Panc1 (cell line): ENCODE measurements around the gene GPR32. TPM values are rescaled to one million over a fixed set of nuclear protein-coding genes. Genes with fewer than 3 reads are reported as not detected.
"Not testable (repeated sequence)": the region's sequence is repeated elsewhere in the genome, so short reads cannot be mapped to it uniquely, and the experiment has no call there.

Experiments used
- ATAC-seq: fragments of 200-7000 bp; cut with Tn5 transposase; 2 replicates; pipeline ENCODE4 v1.9.1; 2020; ENCODE audit warnings: mild to moderate bottlenecking, moderate library complexity
- BruUV-seq: library from RNA; stranded (reverse); fragments of 400-500 nt; replicated peaks from 2 replicates; lab custom pipeline; 2021; lab: Mats Ljungman, UMichigan
- CTCF ChIA-PET: fragments of 300-600 bp; sonication (Branson Sonifier 250); formaldehyde crosslinking; loops from one replicate; lab custom pipeline; 2022; ENCODE audit warnings: antibody characterized with exemption; lab: Charles Lee
- POLR2A ChIA-PET: fragments of 300-600 bp; sonication (Branson Sonifier 250); formaldehyde crosslinking; loops from one replicate; lab custom pipeline; 2022; ENCODE audit warnings: antibody characterized with exemption; lab: Charles Lee
- DNase-seq: peaks from one replicate; pipeline ENCODE4 v3.0.0-alpha.2; 2010; ENCODE audit warnings: low read depth, low spot score
- H3K27ac ChIP-seq: 2 replicates; pipeline ENCODE4 v1.5.1; 2011; ENCODE audit warnings: mild to moderate bottlenecking, low read length, inconsistent platforms
- H3K27me3 ChIP-seq: fragments of 200-500 bp; sonication (Bioruptor generic); 2 replicates; pipeline ENCODE4 v1.6.0; 2014; ENCODE audit warnings: low read length, inconsistent platforms; ENCODE audit not compliant: control insufficient read depth, insufficient read depth
- H3K36me3 ChIP-seq: fragments of 200-500 bp; sonication (Bioruptor generic); 2 replicates; pipeline ENCODE4 v1.5.1; 2014; ENCODE audit warnings: inconsistent platforms, mild to moderate bottlenecking, low read length, moderate library complexity; ENCODE audit not compliant: control insufficient read depth, insufficient read depth
- H3K4me1 ChIP-seq: 2 replicates; pipeline ENCODE4 v1.5.1; 2011; ENCODE audit warnings: inconsistent platforms, mild to moderate bottlenecking, low read length, moderate library complexity; ENCODE audit not compliant: control insufficient read depth, insufficient read depth
- H3K4me3 ChIP-seq, 2 experiments: 2 replicates each; pipeline ENCODE4 v1.5.1; 2011 to 2012; ENCODE audit warnings: low read depth in 2 of 2, low read length in 2 of 2, mild to moderate bottlenecking in 2 of 2, inconsistent platforms in 1 of 2, moderate library complexity in 1 of 2
- H3K9me3 ChIP-seq: fragments of 200-500 bp; sonication (Bioruptor generic); 2 replicates; pipeline ENCODE4 v1.5.1; 2014; ENCODE audit warnings: low read depth, mild to moderate bottlenecking, inconsistent platforms, low read length, moderate library complexity; ENCODE audit not compliant: control insufficient read depth, insufficient read depth
- POLR2AphosphoS5 ChIP-seq: IDR thresholded peaks from 2 replicates; pipeline ENCODE4 v1.6.1; 2012; ENCODE audit warnings: mild to moderate bottlenecking, low read depth, low read length, moderate library complexity
- REST ChIP-seq, 2 experiments: IDR thresholded peaks; 2 replicates each; pipeline ENCODE4 v1.6.1; 2011 to 2012; ENCODE audit warnings: low read depth in 2 of 2, control low read depth in 1 of 2, low read length in 1 of 2, mild to moderate bottlenecking in 1 of 2, moderate library complexity in 1 of 2; ENCODE audit not compliant: insufficient read depth in 1 of 2
- SIN3A ChIP-seq: IDR thresholded peaks from 2 replicates; pipeline ENCODE4 v1.6.1; 2012; ENCODE audit warnings: low read depth, mild to moderate bottlenecking, low read length, moderate library complexity, borderline replicate concordance; ENCODE audit not compliant: insufficient read depth
- TCF7L2 ChIP-seq: IDR thresholded peaks from 2 replicates; pipeline ENCODE4 v1.6.1; 2011; ENCODE audit warnings: mild to moderate bottlenecking, low read depth, low read length, inconsistent platforms
- in situ Hi-C: cut with HindIII; loops from 2 replicates; pipeline ENCODE4 v1.10.0; 2016; ENCODE audit warnings: low sequenced_read_pairs, low pct_unique_long_range_greater_than_20kb
- intact Hi-C: fragments of 100-400 bp; cut with micrococcal nuclease; formaldehyde crosslinking; loops from one replicate; pipeline ENCODE4 v1.10.0; 2022; ENCODE audit not compliant: unreplicated experiment
- total RNA-seq: library from RNA; stranded (reverse); gene quantifications from one replicate; pipeline ENCODE4 v1.2.1, GENCODE V29; 2021; ENCODE audit not compliant: unreplicated experiment
- TF ChIP-seq, protein P1 (sequence below): fragments of 450-650 bp; IDR thresholded peaks from 2 replicates; pipeline ENCODE4 v1.5.1; 2017; ENCODE audit warnings: mild to moderate bottlenecking

Gene GPR32
- total RNA-seq, 1 experiment from 2014 or later, result not detected

- no peaks in the 10 kb centered on the region for H3K9me3 ChIP-seq
- ATAC-seq (no peak), DNase-seq (no peak)
- no peaks in the 10 kb centered on the region for H3K4me1 ChIP-seq
- ChIA-PET POLR2A (no interaction called here), CTCF (no interaction called here)
- peaks cover 3% of the 10 kb centered on the region; the same call in 1 of the 2 replicates for H3K36me3 ChIP-seq
- no TSS peak for BruUV-seq
- TF ChIP-seq, protein P1, sequence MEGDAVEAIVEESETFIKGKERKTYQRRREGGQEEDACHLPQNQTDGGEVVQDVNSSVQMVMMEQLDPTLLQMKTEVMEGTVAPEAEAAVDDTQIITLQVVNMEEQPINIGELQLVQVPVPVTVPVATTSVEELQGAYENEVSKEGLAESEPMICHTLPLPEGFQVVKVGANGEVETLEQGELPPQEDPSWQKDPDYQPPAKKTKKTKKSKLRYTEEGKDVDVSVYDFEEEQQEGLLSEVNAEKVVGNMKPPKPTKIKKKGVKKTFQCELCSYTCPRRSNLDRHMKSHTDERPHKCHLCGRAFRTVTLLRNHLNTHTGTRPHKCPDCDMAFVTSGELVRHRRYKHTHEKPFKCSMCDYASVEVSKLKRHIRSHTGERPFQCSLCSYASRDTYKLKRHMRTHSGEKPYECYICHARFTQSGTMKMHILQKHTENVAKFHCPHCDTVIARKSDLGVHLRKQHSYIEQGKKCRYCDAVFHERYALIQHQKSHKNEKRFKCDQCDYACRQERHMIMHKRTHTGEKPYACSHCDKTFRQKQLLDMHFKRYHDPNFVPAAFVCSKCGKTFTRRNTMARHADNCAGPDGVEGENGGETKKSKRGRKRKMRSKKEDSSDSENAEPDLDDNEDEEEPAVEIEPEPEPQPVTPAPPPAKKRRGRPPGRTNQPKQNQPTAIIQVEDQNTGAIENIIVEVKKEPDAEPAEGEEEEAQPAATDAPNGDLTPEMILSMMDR, result no peak
- TF ChIP-seq POLR2AphosphoS5, result no peak
- H3K4me3 ChIP-seq, result no peak overlapping the region
- in situ Hi-C loops, result no loop called here
- no peak overlapping the region for H3K27ac ChIP-seq
- H3K27me3 ChIP-seq, result no peaks in the 10 kb centered on the region
- intact Hi-C loops, result no loop called here
Measured at GRCh38 chr19:50808856-50809255, 38.6 kb downstream of the GPR32 start.

GRCh38 chr19:50811622-50812238, 41.5 kb downstream of the GPR32 start:
- H3K27ac ChIP-seq, POLR2A ChIA-PET, BruUV-seq, H3K4me3 ChIP-seq, H3K36me3 ChIP-seq, in situ Hi-C loops, ATAC-seq, H3K9me3 ChIP-seq, H3K4me1 ChIP-seq, H3K27me3 ChIP-seq, intact Hi-C loops, DNase-seq, CTCF ChIA-PET: not testable (repeated sequence)

- in situ Hi-C loops (no loop called here), intact Hi-C loops (no loop called here)
- TF ChIP-seq TCF7L2, result no peak
- no peak for TF ChIP-seq SIN3A
- TF ChIP-seq POLR2AphosphoS5, result no peak
- TF ChIP-seq, protein P1, result no peak
- TF ChIP-seq REST (IDR thresholded peaks at IDR 0.05; ENCODE audit: insufficient read depth in 1 of 2, low read depth in 2 of 2, low read length in 1 of 2), result no peak
- Histone ChIP-seq H3K27ac (no peak overlapping the region), H3K9me3 (no peaks in the 10 kb centered on the region), H3K36me3 (no peaks in the 10 kb centered on the region), H3K27me3 (no peaks in the 10 kb centered on the region), H3K4me3 (no peak overlapping the region), H3K4me1 (no peaks in the 10 kb centered on the region)
- ATAC-seq (no peak), DNase-seq (no peak)
- ChIA-PET CTCF (no interaction called here), POLR2A (no interaction called here)
- no TSS peak for BruUV-seq
Measured at GRCh38 chr19:50812474-50812873, 42.2 kb downstream of the GPR32 start.
